HPDE6-E6E7 (cell line): Measurements from ENCODE around the gene MORC4.
A peak's percentile ranks its signal among the peaks of the same experiment; 100 is the strongest.

Source experiments
- DNase-seq: peaks from one replicate; pipeline ENCODE4 v3.0.0; 2011; ENCODE audit warnings: missing footprints; ENCODE audit errors: extremely low spot score

MORC4 gene

GRCh38 chrX:106906361-106906760 is 93.7 kb downstream of the MORC4 start:
- no peak for DNase-seq

- DNase-seq, result no peak
Measured at GRCh38 chrX:106905064-106905708, 94.8 kb downstream of the MORC4 start.

GRCh38 chrX:106903856-106904528 is 96.0 kb downstream of the MORC4 start:
- DNase-seq, result no peak

- no peak for DNase-seq
Measured at GRCh38 chrX:106903291-106903824, 96.7 kb downstream of the MORC4 start, which contains the start of gene RIPPLY1. RIPPLY1 (minus strand) TSS chrX:106903341; CDS start chrX:106903287, 54 bp downstream.

- DNase-seq, result no peak
Measured at GRCh38 chrX:106902684-106903083, 97.3 kb downstream of the MORC4 start.

GRCh38 chrX:106901781-106902219 is 98.2 kb downstream of the MORC4 start:
- DNase-seq, result no peak

- DNase-seq, result no peak
Measured at GRCh38 chrX:106901341-106901740, 98.7 kb downstream of the MORC4 start.

- no peak for DNase-seq
Measured at GRCh38 chrX:106899841-106900240, 100.2 kb downstream of the MORC4 start.

- no peak for DNase-seq
Measured at GRCh38 chrX:106899276-106899675, 100.7 kb downstream of the MORC4 start.

- peak; percentile 23 for DNase-seq
Measured at GRCh38 chrX:106898462-106898861, 101.5 kb downstream of the MORC4 start.

GRCh38 chrX:106897259-106897658 is 102.8 kb downstream of the MORC4 start:
- no peak for DNase-seq

- DNase-seq, result peak; percentile 26
Measured at GRCh38 chrX:106894978-106895452, 105.0 kb downstream of the MORC4 start.

- DNase-seq, result peak; percentile 41
Measured at GRCh38 chrX:106894392-106894909, 105.6 kb downstream of the MORC4 start.

- DNase-seq, result peak; percentile 15
Measured at GRCh38 chrX:106891762-106892460, 108.1 kb downstream of the MORC4 start.
